ENCODE results near the gene ZNF821.

DNA sequence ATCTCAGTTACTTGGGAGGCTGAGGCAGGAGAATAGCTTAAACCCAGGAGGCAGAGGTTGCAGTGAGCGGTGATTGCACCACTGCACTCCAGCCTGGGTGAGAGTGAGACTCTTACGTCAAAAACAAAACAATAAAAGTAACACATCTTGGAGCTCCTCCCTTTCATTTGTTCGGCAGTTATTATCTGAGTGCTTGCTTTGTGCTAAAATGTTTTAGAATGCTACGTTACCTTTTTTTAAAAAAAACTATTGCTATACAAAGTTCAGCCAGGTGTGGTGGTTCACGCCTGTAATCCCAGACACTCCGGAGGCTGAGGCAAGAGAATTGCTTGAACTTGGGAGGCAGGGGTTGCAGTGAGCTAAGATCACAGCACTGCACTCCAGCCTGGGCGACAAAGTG, 27.1 kb upstream of the ZNF821 start:
- TF ChIP-seq, protein P1, sequence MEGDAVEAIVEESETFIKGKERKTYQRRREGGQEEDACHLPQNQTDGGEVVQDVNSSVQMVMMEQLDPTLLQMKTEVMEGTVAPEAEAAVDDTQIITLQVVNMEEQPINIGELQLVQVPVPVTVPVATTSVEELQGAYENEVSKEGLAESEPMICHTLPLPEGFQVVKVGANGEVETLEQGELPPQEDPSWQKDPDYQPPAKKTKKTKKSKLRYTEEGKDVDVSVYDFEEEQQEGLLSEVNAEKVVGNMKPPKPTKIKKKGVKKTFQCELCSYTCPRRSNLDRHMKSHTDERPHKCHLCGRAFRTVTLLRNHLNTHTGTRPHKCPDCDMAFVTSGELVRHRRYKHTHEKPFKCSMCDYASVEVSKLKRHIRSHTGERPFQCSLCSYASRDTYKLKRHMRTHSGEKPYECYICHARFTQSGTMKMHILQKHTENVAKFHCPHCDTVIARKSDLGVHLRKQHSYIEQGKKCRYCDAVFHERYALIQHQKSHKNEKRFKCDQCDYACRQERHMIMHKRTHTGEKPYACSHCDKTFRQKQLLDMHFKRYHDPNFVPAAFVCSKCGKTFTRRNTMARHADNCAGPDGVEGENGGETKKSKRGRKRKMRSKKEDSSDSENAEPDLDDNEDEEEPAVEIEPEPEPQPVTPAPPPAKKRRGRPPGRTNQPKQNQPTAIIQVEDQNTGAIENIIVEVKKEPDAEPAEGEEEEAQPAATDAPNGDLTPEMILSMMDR (IDR thresholded peaks at IDR 0.05; ENCODE audit: poor library complexity): no peak
- no peak for TF ChIP-seq EZH2 (IDR thresholded peaks at IDR 0.05; ENCODE audit: borderline replicate concordance)
